GM12878 (cell line): ENCODE data around the gene SSR2. TPM values are rescaled to one million over a fixed set of nuclear protein-coding genes. Genes with fewer than 3 reads are reported as not detected.

ENCODE experiments used
- ATAC-seq: fragments of 200-7000 bp; cut with Tn5 transposase; 3 replicates; pipeline ENCODE4 v1.9.1; 2020; ENCODE audit warnings: mild to moderate bottlenecking, moderate library complexity
- BruUV-seq: library from RNA; stranded (reverse); fragments of 400-500 nt; replicated peaks from 2 replicates; lab custom pipeline; 2021; lab: Mats Ljungman, UMichigan
- CTCF ChIA-PET: fragments of 300-600 bp; sonication (Branson Sonifier 250); formaldehyde crosslinking; extraction: SDS; loops from one replicate; lab custom pipeline; 2021; ENCODE audit warnings: inconsistent platforms; lab: Yijun Ruan, JAX
- POLR2A ChIA-PET: fragments of 350-600 bp; formaldehyde crosslinking; extraction: SDS; loops from one replicate; lab custom pipeline; 2021; ENCODE audit warnings: inconsistent platforms; lab: Charles Lee
- RAD21 ChIA-PET: fragments of 300-600 bp; sonication (Branson Sonifier 250); formaldehyde crosslinking; loops from one replicate; lab custom pipeline; 2023; ENCODE audit warnings: antibody characterized with exemption; ENCODE audit not compliant: unreplicated experiment; lab: Charles Lee
- SMC1A ChIA-PET: fragments of 300-600 bp; sonication (Branson Sonifier 250); formaldehyde crosslinking; loops from one replicate; lab custom pipeline; 2023; ENCODE audit not compliant: unreplicated experiment, uncharacterized antibody; lab: Charles Lee
- DNase-seq: peaks from one replicate; pipeline ENCODE4 v3.0.0-alpha.2; 2011; ENCODE audit warnings: low read depth, low spot score
- FAIRE-seq: peaks from 3 replicates; lab custom pipeline; 2011; peaks lifted over from hg19 to GRCh38; lab: Jason Lieb, UNC
- H2AFZ ChIP-seq: 2 replicates; pipeline ENCODE4 v1.6.0; 2011; ENCODE audit warnings: low read depth, low read length, control low read depth; ENCODE audit not compliant: control insufficient read depth
- H3K27ac ChIP-seq: 2 replicates; pipeline ENCODE4 v1.5.1; 2011; ENCODE audit warnings: control low read depth; ENCODE audit not compliant: control insufficient read depth, insufficient read depth
- H3K27me3 ChIP-seq, 2 experiments: replicated peaks in 1 of 2; 2 replicates each; pipeline versions ENCODE4 v1.6.0 to v1.6.1; 2011; ENCODE audit warnings: low read length in 1 of 2; ENCODE audit not compliant: control insufficient read depth in 2 of 2, insufficient read depth in 2 of 2
- H3K36me3 ChIP-seq, 2 experiments: 2 replicates each; pipeline ENCODE4 v1.5.1; 2011; ENCODE audit warnings: low read length in 1 of 2; ENCODE audit not compliant: control insufficient read depth in 2 of 2, insufficient read depth in 2 of 2
- H3K4me1 ChIP-seq: 2 replicates; pipeline ENCODE4 v1.6.1; 2011; ENCODE audit warnings: mild to moderate bottlenecking, low read length, moderate library complexity, mixed read lengths; ENCODE audit not compliant: control insufficient read depth, insufficient read depth
- H3K4me2 ChIP-seq: 2 replicates; pipeline ENCODE4 v1.6.0; 2011; ENCODE audit warnings: control low read depth; ENCODE audit not compliant: control insufficient read depth, insufficient read depth
- H3K4me3 ChIP-seq: fragments of 200-600 bp; sonication (generic); 2 replicates; pipeline ENCODE4 v1.5.1; 2016
- H3K79me2 ChIP-seq: 2 replicates; pipeline ENCODE4 v1.6.0; 2011; ENCODE audit warnings: low read length; ENCODE audit not compliant: control insufficient read depth, insufficient read depth
- H3K9ac ChIP-seq: 2 replicates; pipeline ENCODE4 v1.8.0; 2011; ENCODE audit warnings: low read length, control low read depth, mixed read lengths; ENCODE audit not compliant: control insufficient read depth, insufficient read depth
- H3K9me3 ChIP-seq: replicated peaks from 3 replicates; pipeline ENCODE4 v1.5.1; 2011; ENCODE audit warnings: mild to moderate bottlenecking, low read length; ENCODE audit not compliant: control insufficient read depth, insufficient read depth
- H4K20me1 ChIP-seq: 2 replicates; pipeline ENCODE4 v1.6.0; 2011; ENCODE audit not compliant: control insufficient read depth, insufficient read depth
- BACH1 ChIP-seq: fragments of 450-650 bp; IDR thresholded peaks from 2 replicates; pipeline ENCODE4 v1.6.1; 2017; ENCODE audit warnings: mild to moderate bottlenecking, borderline replicate concordance
- EGR1 ChIP-seq, 2 experiments: IDR thresholded peaks; 1 replicate in 1 of 2; 2 replicates in 1 of 2; pipeline ENCODE4 v1.6.1; 2011 to 2012; ENCODE audit warnings: low read depth in 2 of 2, low read length in 2 of 2, borderline replicate concordance in 1 of 2, mild to moderate bottlenecking in 1 of 2, moderate library complexity in 1 of 2
- KLF5 ChIP-seq: fragments of 450-650 bp; IDR thresholded peaks from 2 replicates; pipeline ENCODE4 v1.6.1; 2014; ENCODE audit warnings: mild to moderate bottlenecking; ENCODE audit not compliant: partially characterized antibody
- MXI1 ChIP-seq: fragments of 150-350 bp; IDR thresholded peaks from 2 replicates; pipeline ENCODE4 v1.6.1; 2011; ENCODE audit warnings: low read depth, mild to moderate bottlenecking, inconsistent platforms, low read length, improper control_type of control experiment
- NR2F1 ChIP-seq: fragments of 450-650 bp; conservative IDR thresholded peaks from 2 replicates; pipeline ENCODE4 v1.6.1; 2017; ENCODE audit warnings: mild to moderate bottlenecking
- POLR2A ChIP-seq: IDR thresholded peaks from 2 replicates; pipeline ENCODE4 v1.6.1; 2011; ENCODE audit warnings: low read depth, mild to moderate bottlenecking, low read length
- RBBP5 ChIP-seq: fragments of 200-600 bp; sonication (generic); conservative IDR thresholded peaks from 2 replicates; pipeline ENCODE4 v1.6.1; 2016
- SMAD5 ChIP-seq: IDR thresholded peaks from 2 replicates; pipeline ENCODE4 v1.6.1; 2016; ENCODE audit warnings: antibody characterized with exemption, low read depth
- TAF1 ChIP-seq: IDR thresholded peaks from 2 replicates; pipeline ENCODE4 v1.6.1; 2011; ENCODE audit warnings: mild to moderate bottlenecking, low read depth, low read length, borderline replicate concordance
- ZZZ3 ChIP-seq: IDR thresholded peaks from 2 replicates; pipeline ENCODE4 v1.6.1; 2011; ENCODE audit warnings: low read depth; ENCODE audit not compliant: control insufficient read depth, insufficient read length
- WGBS: methylation state at CpG from one replicate; pipeline ENCODE4 v1.1.6; 2016; ENCODE audit warnings: low lambda C conversion rate; ENCODE audit not compliant: insufficient replicate concordance, insufficient coverage; ENCODE audit errors: missing lambda C conversion rate; 5-methylcytosine and 5-hydroxymethylcytosine counted together
- in situ Hi-C: fragments of 300-500 bp; cut with MboI; formaldehyde crosslinking; loops from 9 replicates; pipeline ENCODE4 v1.14.3; 2018; ENCODE audit warnings: mixed read lengths
- intact Hi-C: fragments of 100-400 bp; cut with micrococcal nuclease; formaldehyde crosslinking; loops from one replicate; pipeline ENCODE4 v1.14.2; 2022; ENCODE audit not compliant: unreplicated experiment
- polyA plus RNA-seq, 11 experiments: library from polyadenylated mRNA; depleted of rRNA in 4 of 11; unstranded in 6 of 11; stranded (reverse) in 5 of 11; fragments of >200 nt; fragmentation: Nextera tagmentation in 4 of 11; fragmentation: Illumina TruSeq in 1 of 11; extraction: Ambion mirVana in 4 of 11; extraction: Trizol in 1 of 11; gene quantifications; 1 replicate in 1 of 11; 2 replicates in 10 of 11; pipeline versions ENCODE4 v1.2.1 to v1.2.3, GENCODE V29; 2011 to 2016; ENCODE audit warnings: inconsistent platforms in 2 of 11, missing spikeins in 2 of 11, low read depth in 1 of 11
- total RNA-seq, 4 experiments: library from RNA; depleted of rRNA in 3 of 4; stranded (reverse); fragments of >200 nt in 3 of 4; fragmentation: Illumina TruSeq in 1 of 4; extraction: Trizol in 1 of 4; gene quantifications; 2 replicates each; pipeline versions ENCODE4 v1.2.1 to v1.2.3, GENCODE V29; 2013 to 2021

SSR2 gene
- total and polyA plus RNA-seq, 10 of the 15 experiments (the other 5 are each of a cell fraction or from before 2014, with no cell fraction given): 207 to 553 (median 315) TPM

GRCh38 chr1:155978973-155979429 is 41.8 kb downstream of the SSR2 start:
- DNase-seq: no peak
- Histone ChIP-seq H3K4me3 (peak overlapping the region; percentile 100), H3K4me2 (peak overlapping the region; percentile 63), H3K9me3 (no peaks in the 10 kb centered on the region), H3K27me3 (no peaks in the 10 kb centered on the region), H4K20me1 (peaks cover 4% of the 10 kb centered on the region; the same call in 1 of the 2 replicates), H3K36me3 (no peaks in the 10 kb centered on the region; a peak in 1 of 4 replicates), H3K4me1 (peaks cover 32% of the 10 kb centered on the region), H2AFZ (peak overlapping the region; percentile 25; the same call in 1 of the 2 replicates), H3K27ac (peak overlapping the region; percentile 97), H3K79me2 (peaks cover 78% of the 10 kb centered on the region), H3K9ac (peak overlapping the region; percentile 95)
- 0 out of 2 replicates have a peak, but pooled peaks have one; percentile 48 for TF ChIP-seq POLR2A
- TF ChIP-seq EGR1 (IDR thresholded peaks at IDR 0.05; ENCODE audit: borderline replicate concordance in 1 of 2, low read depth in 2 of 2, low read length in 2 of 2): no peak
- no peak for TF ChIP-seq KLF5
- TF ChIP-seq TAF1: 0 out of 2 replicates have a peak, but pooled peaks have one; percentile 6
- peak; percentile 50; the same call in 1 of the 2 replicates for TF ChIP-seq NR2F1
- TF ChIP-seq ZZZ3: no peak
- TF ChIP-seq SMAD5: no peak
- TF ChIP-seq RBBP5: no peak
- TF ChIP-seq MXI1: 0 out of 2 replicates have a peak, but pooled peaks have one; percentile 7
- TF ChIP-seq BACH1: no peak
- POLR2A ChIA-PET: interaction anchor here (0.8 to 14.9 kb wide), 12 partner anchors 10 to 157 kb away, joined by 3 to 273 read pairs (median 16); partner anchors contain the start of genes GON4L, KHDC4, RXFP4 and SYT11
- CTCF ChIA-PET: interaction anchor here (1.0 to 14.7 kb wide), 8 partner anchors 11 to 87 kb away, joined by 3 to 227 read pairs (median 8); partner anchors contain the start of gene RXFP4
- in situ Hi-C loops: no loop called here
- RAD21 ChIA-PET: interaction anchor here (0.8 to 14.4 kb wide), 14 partner anchors 8 to 1043 kb away, joined by 3 to 214 read pairs (median 18); partner anchors contain the start of genes KHDC4, RXFP4 and SYT11
- SMC1A ChIA-PET: interaction anchor here (0.6 to 16.7 kb wide), 12 partner anchors 9 to 787 kb away, joined by 3 to 229 read pairs (median 8); partner anchors contain the start of genes KHDC4, RXFP4 and SYT11
- intact Hi-C loops: loop anchor here (2.0 to 5.0 kb wide), 2 partner anchors 40 to 73 kb away; partner anchors contain the start of genes LAMTOR2 and UBQLN4
- under 1% methylated on average over 8 of the region's 8 CpGs for WGBS
- BruUV-seq: TSS peak; percentile 71
- FAIRE-seq: no peak
- peak; percentile 29 for ATAC-seq
